Skeletal muscle satellite cell (primary cell): ENCODE results near the gene BLTP2.
A peak's percentile ranks its signal among the peaks of the same experiment; 100 is the strongest.
"Not testable (repeated sequence)": the region's sequence is repeated elsewhere in the genome, so short reads cannot be mapped to it uniquely, and the experiment has no call there.

Experiments used
- H3K27me3 ChIP-seq: 2 replicates; pipeline ENCODE4 v1.7.0; 2013; ENCODE audit warnings: low read length; ENCODE audit not compliant: control insufficient read depth, insufficient read depth
- H3K36me3 ChIP-seq: 2 replicates; pipeline ENCODE4 v1.7.0; 2013; ENCODE audit warnings: mild to moderate bottlenecking, control low read depth, low read length; ENCODE audit not compliant: insufficient read depth
- H3K4me1 ChIP-seq: 2 replicates; pipeline ENCODE4 v1.7.0; 2013; ENCODE audit warnings: low read length; ENCODE audit not compliant: control insufficient read depth, insufficient read depth
- H3K4me2 ChIP-seq: 2 replicates; pipeline ENCODE4 v1.7.0; 2013; ENCODE audit warnings: mild to moderate bottlenecking, low read length
- H3K4me3 ChIP-seq: 2 replicates; pipeline ENCODE4 v1.7.0; 2013; ENCODE audit warnings: low read length
- H3K9ac ChIP-seq: 2 replicates; pipeline ENCODE4 v1.7.0; 2013; ENCODE audit warnings: mild to moderate bottlenecking, low read depth, low read length, moderate library complexity
- H3K9me3 ChIP-seq: replicated peaks from 2 replicates; pipeline ENCODE4 v1.7.0; 2013; ENCODE audit warnings: mild to moderate bottlenecking, control low read depth, low read length

BLTP2 gene

DNA sequence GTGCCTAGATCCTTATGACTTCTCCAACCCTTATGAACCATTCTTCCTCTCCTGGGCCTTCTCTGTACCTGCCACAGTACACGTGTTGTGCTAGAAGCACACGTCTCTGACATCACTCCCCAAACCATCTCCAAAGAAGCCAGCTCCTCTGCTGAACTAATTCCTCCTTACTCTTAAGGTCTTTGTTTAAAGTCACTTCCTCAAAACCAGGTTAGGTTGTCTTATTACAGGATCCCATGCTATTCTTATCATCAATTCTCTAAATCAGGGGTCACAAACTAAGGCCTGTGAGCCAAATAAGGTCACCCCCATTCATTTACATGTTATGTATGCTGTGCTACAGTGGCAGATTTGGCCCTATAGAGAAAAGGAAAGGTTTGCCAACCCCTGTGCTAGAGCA is 21.0 kb upstream of the BLTP2 start:
- H3K4me3 ChIP-seq, result no peak overlapping the region
- H3K4me2 ChIP-seq, result no peak overlapping the region
- H3K9ac ChIP-seq, result no peak overlapping the region
- H3K36me3 ChIP-seq, result peaks cover 26% of the 10 kb centered on the region
- H3K9me3 ChIP-seq, result no peaks in the 10 kb centered on the region
- no peaks in the 10 kb centered on the region for H3K27me3 ChIP-seq
- peaks cover 20% of the 10 kb centered on the region for H3K4me1 ChIP-seq

DNA sequence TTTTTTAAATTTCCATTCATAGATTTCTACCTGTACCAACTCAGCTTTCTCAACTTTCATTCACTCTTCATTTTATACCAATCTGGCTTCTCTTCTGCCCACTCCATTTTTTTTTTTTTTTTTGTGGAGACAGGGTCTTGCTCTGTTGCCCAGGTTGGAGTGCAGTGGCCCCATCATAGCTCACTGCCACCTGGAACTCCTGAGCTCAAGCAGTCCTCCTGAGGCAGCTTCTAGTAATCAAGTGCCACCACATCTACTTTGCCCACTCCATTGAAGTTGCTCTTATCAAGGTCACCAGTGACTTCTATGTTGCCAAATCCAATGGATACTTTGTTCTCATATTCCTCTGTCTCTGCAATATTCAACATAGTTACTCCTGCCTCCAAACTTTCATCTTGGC is 18.8 kb upstream of the BLTP2 start:
- Histone ChIP-seq H3K36me3 (peaks cover 21% of the 10 kb centered on the region), H3K9me3 (no peaks in the 10 kb centered on the region), H3K4me3 (peak overlapping the region; percentile 81), H3K4me1 (peaks cover 28% of the 10 kb centered on the region), H3K9ac (peak overlapping the region; percentile 88), H3K27me3 (no peaks in the 10 kb centered on the region), H3K4me2 (peak overlapping the region; percentile 90)

- peak overlapping the region; percentile 90 for H3K4me2 ChIP-seq
- H3K9me3 ChIP-seq, result no peaks in the 10 kb centered on the region
- H3K36me3 ChIP-seq, result peaks cover 9% of the 10 kb centered on the region
- peaks cover 28% of the 10 kb centered on the region for H3K4me1 ChIP-seq
- peak overlapping the region; percentile 88 for H3K9ac ChIP-seq
- no peaks in the 10 kb centered on the region for H3K27me3 ChIP-seq
- H3K4me3 ChIP-seq, result peak overlapping the region; percentile 81
These were observed 17.5 kb upstream of the BLTP2 start for GRCh38 chr17:28662527-28662829.

DNA sequence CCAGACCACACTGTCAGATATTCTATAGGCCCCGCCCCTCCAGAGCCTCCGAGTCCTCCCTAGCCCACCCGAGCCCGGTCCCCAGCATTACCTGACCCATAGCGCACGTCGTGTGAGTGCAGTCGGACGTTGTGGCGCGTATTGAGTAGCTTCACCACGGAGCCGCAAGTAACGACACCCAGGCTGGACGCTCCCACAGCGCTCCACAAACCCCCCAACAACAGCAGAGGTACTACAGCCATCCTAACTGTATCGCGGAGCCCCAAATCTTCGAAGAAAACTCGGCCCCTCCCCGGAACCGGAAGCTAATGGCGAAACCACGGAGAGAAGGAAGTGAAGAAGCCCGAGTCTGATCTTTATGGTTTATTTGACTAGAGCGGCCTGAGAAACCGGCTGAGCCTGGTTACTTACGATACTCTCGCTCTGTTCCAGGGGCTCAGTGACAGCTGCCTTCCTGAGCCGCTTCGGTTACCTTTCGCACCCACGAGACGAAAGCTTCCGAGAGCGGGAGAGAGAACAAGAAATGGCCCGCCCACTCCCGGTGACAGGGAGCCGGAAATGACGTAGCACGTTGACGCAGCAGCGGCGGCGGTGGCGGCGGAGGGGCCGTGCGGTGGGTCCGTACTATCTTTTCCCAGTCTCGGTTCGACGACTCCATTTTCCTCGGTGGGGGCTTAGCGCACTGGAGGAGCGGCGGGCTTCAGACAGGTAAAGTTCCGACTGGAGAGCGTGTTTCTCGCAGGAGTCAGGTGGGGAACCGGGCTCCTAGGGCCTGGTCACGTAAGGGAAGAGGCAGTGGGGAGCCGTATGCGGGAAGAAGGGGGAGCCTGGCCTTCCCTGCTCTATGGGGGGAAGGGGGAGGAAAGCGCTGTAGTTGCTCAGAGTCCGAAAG is 16.9 kb upstream of the BLTP2 start, which contains the start of the genes SDF2 and SUPT6H:
TSS of gene SDF2 (minus strand) at position 272 of the 892 bp plus-strand sequence. CDS start at position 242, 30 bp downstream.
TSS of gene SUPT6H (plus strand) at position 571 of the 892 bp plus-strand sequence. CDS start 11,197 bp downstream, outside the sequence.
- no peaks in the 10 kb centered on the region for H3K27me3 ChIP-seq
- H3K9me3 ChIP-seq, result no peaks in the 10 kb centered on the region
- H3K4me1 ChIP-seq, result peaks cover 27% of the 10 kb centered on the region
- peak within 1 kb of the TSS; percentile 88 for H3K9ac ChIP-seq
- peak within 1 kb of the TSS; percentile 90 for H3K4me2 ChIP-seq
- H3K4me3 ChIP-seq, result peak within 1 kb of the TSS; percentile 81
- peaks cover 11% of the 10 kb centered on the region for H3K36me3 ChIP-seq

DNA sequence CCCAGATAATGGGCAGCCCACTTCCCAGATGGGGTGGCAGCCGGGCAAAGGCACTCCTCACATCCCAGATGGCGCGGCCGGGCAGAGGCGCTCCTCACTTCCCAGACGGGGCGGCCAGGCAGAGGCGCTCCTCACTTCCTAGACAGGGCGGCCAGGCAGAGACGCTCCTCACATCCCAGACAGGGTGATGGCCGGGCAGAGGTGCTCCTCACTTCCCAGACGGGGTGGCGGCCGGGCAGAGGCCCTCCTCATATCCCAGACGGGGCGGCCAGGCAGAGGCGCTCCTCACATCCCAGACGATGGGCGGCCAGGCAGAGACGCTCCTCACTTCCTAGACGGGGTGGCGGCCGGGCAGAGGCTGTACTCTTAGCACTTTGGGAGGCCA is 14.5 kb upstream of the BLTP2 start:
- not testable (repeated sequence) for H3K4me2 ChIP-seq, H3K4me3 ChIP-seq, H3K27me3 ChIP-seq, H3K9me3 ChIP-seq, H3K9ac ChIP-seq
- H3K4me1 ChIP-seq, result peaks cover 27% of the 10 kb centered on the region
- H3K36me3 ChIP-seq, result peaks cover 15% of the 10 kb centered on the region

DNA sequence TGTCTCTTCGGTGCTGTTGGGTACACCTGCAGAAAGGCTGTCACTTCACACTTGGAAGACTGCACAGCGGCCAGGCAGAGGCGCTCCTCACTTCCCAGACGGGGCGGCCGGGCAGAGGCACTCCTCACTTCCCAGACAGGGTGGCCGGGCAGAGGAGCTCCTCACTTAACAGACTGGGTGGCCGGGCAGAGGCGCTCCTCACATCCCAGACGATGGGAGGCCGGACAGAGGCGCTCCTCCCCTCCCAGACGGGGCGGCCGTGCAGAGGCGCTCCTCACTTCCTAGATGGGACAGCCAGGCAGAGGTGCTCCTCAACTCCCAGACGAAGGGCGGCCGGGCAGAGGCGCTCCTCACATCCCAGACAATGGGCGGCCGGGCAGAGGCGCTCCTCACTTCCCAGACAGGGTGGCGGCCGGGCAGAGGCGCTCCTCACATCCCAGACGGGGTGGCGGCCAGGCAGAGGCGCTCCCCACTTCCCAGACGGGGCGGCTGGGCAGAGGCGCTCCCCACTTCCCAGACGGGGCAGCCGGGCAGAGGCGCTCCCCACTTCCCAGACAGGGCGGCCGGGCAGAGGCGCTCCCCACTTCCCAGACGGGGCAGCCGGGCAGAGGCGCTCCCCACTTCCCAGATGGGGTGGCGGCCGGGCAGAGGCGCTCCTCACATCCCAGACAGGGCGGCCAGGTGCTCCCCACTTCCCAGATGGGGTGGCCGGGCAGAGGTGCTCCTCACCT is 14.0 kb upstream of the BLTP2 start:
- not testable (repeated sequence) for H3K4me3 ChIP-seq, H3K27me3 ChIP-seq, H3K4me2 ChIP-seq, H3K9me3 ChIP-seq, H3K9ac ChIP-seq
- peaks cover 25% of the 10 kb centered on the region for H3K4me1 ChIP-seq
- peaks cover 15% of the 10 kb centered on the region for H3K36me3 ChIP-seq

- H3K36me3 ChIP-seq, result peaks cover 15% of the 10 kb centered on the region
- not testable (repeated sequence) for H3K9ac ChIP-seq, H3K4me2 ChIP-seq, H3K4me3 ChIP-seq, H3K27me3 ChIP-seq, H3K9me3 ChIP-seq
- H3K4me1 ChIP-seq, result peaks cover 19% of the 10 kb centered on the region
These were observed 13.4 kb upstream of the BLTP2 start for GRCh38 chr17:28658342-28658741.

- Histone ChIP-seq H3K4me1 (peaks cover 13% of the 10 kb centered on the region), H3K27me3 (no peaks in the 10 kb centered on the region), H3K9ac (no peak overlapping the region), H3K4me2 (no peak overlapping the region), H3K9me3 (no peaks in the 10 kb centered on the region), H3K36me3 (peaks cover 15% of the 10 kb centered on the region), H3K4me3 (no peak overlapping the region)
These were observed 12.8 kb upstream of the BLTP2 start for GRCh38 chr17:28657756-28658155.

GRCh38 chr17:28655160-28655559 is 10.2 kb upstream of the BLTP2 start:
- H3K9ac ChIP-seq, result no peak overlapping the region
- H3K27me3 ChIP-seq, result no peaks in the 10 kb centered on the region
- H3K4me2 ChIP-seq, result no peak overlapping the region
- H3K4me1 ChIP-seq, result peaks cover 4% of the 10 kb centered on the region
- no peaks in the 10 kb centered on the region for H3K9me3 ChIP-seq
- H3K4me3 ChIP-seq, result no peak overlapping the region
- peaks cover 25% of the 10 kb centered on the region for H3K36me3 ChIP-seq

DNA sequence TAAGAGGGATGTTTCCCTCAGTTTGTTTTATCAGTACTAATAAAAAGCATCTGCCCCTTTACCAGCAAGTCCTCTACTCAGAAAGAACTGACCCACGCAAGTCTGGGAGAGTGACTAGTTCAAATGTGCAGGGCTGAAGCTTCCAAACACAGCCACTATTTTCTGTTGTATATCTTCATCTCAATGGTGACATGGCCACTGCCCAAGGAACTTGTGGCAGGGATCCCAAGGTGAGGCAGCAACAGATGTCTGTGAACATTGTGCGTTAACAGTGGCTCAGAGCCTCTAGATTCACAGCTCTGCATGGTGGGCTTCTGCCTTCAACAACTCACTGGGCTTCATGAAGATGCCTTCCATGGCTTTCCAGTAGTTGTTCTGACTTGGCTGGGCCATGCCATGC is 3.7 kb upstream of the BLTP2 start:
- H3K4me2 ChIP-seq, result no peak overlapping the region
- H3K27me3 ChIP-seq, result no peaks in the 10 kb centered on the region
- H3K4me3 ChIP-seq, result no peak overlapping the region
- H3K36me3 ChIP-seq, result peaks cover 19% of the 10 kb centered on the region
- peaks cover 8% of the 10 kb centered on the region for H3K4me1 ChIP-seq
- H3K9me3 ChIP-seq, result no peaks in the 10 kb centered on the region
- no peak overlapping the region for H3K9ac ChIP-seq

DNA sequence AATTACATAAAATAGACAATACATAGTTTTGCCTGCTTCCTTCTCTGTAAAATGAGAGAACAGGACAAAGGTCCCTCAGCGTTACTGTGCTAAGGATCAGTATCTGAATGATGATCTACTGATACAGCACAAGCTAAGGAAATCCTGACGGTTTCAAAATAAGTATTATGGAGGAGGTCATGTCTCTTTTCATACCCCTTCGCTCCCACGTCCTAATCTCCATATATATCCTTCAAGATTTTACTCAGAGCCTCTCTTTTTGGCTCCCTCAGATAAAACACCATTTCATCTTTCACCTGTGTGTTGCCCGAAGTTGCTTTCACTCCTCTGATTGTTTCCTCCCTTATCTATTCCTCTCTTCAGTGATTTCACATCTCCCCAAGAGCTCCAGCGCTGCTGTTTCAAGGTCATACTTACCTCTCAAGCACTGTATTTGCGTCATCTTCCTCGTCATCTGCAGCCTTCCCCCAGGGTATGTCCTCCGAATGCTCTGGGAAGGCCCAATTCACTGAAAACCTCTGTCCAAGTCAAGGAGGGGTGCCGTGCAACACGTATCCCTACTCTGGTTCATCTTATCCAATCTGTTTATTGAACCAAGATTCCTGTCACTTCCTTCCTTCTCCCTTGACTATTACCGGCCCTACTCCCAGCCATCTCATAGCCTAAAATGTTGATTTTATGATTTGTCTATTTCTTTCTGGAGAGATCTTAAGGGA is 1.2 kb upstream of the BLTP2 start:
- peaks cover 27% of the 10 kb centered on the region for H3K36me3 ChIP-seq

More for the DNA sequence above, 1.2 kb upstream of the BLTP2 start:
- peak overlapping the region; percentile 91 for H3K9ac ChIP-seq
- H3K4me1 ChIP-seq, result peaks cover 13% of the 10 kb centered on the region
- peak overlapping the region; percentile 94 for H3K4me2 ChIP-seq
- no peaks in the 10 kb centered on the region for H3K9me3 ChIP-seq
- H3K27me3 ChIP-seq, result no peaks in the 10 kb centered on the region
- no peak overlapping the region for H3K4me3 ChIP-seq
